ENCODE data around the gene HOMER3.

The HOMER3 gene

DNA sequence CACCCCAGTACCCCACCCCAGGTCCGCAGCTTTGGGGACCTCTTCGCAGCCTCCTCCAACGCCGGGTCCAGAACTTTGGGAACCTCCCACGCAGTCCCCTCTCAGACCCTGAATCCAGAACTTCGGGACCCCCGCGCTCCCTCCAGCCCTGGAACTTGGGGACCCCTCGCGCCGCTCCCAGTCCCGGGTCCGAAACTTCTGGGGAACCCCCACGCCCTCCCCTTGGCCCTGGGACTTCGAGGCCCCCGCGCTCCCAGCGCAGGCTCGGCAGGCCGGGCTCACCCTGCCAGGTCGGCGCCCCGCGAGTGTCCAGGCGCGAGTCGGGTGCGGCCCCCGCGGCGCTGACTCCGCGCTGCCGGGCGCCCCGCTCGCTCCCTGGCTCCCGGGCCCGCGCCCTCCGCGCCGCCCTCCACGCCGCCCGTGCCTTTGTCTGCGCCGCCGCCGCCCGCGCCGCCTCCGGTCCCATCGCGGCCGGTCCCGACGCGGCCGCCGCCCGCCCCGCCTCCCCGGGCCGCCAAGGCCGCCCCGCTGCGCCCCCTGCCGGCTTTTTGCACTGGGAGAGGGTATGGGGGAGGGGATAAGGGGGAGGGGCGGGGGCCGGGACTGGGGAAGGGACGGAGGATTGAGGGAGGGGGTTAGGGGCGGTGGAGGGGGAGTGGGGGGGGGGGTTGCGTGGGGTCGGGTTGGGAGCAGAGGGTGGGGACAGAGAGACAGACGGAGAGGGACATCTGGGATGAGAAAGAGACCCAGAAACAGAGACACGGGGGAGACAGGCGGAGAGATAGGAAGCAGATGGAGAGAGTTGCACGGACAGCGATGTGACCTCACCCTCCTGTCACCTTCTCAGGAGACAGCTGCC is at the start of gene HOMER3:
Gene HOMER3 (minus strand): TSS at position 449 of the 859 bp plus-strand sequence. CDS start 2,235 bp downstream, outside the sequence.
- peak; percentile 61 to 72 (median 64) for DNase-seq (ENCODE audit: low read depth in 3 of 3)

DNA sequence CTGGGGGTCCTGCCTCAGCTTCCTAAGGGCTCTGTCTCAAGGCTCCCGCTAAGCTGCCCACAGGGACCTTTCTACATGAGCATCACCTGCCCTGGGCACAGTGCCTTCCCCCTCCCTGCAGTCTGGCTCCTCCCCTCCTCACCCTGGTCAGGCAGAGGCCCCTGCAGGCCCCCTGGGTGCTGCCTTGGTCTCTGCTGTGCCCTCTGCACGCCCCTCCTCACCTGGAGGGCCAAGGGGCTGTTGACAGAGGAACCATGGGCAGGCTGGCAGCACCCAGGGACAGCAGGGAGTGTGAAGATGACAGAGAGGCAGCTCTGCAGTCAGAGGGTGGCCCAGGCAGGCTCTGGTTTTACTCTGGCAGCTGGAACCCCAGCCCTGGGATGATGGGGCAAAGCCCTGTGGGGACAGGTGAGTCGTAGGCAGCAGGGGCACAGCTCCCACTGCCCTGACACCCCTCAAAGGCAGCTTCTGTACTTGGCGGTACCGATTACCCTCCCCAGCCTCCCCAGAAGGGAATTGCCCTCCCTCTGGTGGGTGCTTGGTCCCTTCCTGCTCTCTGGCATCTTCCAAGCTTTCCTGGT is 49.2 kb upstream of the HOMER3 start:
- no peak for DNase-seq (ENCODE audit: low read depth in 3 of 3)

DNA sequence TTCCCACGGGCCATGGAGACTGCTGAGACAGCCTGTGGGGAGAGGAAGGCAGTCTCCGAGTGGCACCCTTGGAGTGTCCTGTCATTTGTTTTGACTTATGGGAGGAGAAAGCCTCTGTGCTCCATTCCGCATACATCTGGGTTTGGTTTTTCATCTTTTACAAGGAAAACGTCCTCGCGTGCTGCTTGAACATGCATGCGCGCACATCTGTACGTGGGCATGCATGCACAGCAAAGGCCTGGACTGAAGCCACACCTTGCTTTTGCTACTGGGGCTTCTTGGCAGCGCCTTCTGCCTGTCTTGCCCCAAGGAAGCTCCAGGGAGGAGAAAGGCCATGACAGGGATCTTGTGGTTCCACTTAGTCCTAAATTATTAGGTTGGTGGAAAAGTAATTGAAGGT is 48.3 kb upstream of the HOMER3 start:
- DNase-seq (ENCODE audit: low read depth in 3 of 3), result no peak

DNA sequence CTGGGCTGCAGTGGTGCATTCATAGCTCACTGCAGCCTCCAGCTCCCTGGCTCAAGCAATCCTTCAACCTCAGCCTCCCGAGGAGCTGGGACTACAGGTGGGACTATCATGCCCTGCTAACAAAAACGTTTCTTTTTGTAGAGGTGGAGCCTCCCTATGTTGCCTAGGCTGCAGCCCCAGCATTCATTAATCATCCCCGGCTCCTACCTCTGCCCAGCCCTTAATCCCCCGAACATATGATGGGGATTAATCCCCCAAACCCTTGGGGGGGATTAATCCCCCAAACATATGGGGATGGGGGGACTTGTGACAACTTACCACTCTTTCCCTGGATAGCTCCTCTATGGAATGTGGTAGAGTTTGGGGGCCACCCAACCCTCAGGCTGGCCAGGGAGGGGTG is 46.4 kb upstream of the HOMER3 start:
- no peak for DNase-seq (ENCODE audit: low read depth in 3 of 3)

DNA sequence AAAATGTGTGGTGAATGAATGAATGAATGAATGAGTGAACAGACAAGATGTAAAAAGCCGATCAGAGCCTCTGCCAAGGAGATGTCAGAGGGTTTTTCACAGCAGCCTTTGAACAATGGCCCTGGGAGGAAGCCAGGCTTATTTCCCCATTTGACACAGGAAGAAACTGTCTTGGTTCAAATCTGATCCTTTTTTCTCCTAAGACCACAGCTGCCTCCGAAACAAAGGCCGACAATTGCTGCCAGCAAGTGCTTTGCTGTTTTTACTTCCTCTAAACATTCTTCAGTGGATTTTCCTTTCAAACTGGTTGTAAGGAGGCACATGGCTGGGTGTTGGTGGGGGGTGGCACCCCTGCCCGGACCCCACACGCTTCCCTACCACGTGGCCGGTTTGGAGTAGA is 44.2 kb upstream of the HOMER3 start:
- no peak for DNase-seq (ENCODE audit: low read depth in 3 of 3)

DNA sequence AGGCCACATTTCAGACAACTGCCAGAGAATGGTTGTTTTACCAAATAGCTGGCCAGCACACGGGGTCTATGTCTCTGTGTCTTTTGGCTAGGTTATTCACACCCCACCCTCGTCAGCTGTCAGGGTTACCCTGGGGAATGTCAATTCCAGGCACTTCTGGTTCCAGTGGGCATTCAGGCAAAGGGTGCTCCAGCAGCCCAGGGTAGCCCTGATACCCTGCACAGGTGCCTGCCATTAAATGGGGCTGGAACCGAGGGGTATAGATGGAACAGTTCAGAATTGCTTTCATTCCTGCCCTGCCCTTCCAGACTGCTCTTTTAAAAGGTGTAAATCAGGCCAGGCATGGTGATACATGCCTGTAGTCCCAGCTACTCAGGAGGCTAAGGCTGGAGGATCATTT is 43.2 kb upstream of the HOMER3 start:
- DNase-seq (ENCODE audit: low read depth in 3 of 3), result no peak

DNA sequence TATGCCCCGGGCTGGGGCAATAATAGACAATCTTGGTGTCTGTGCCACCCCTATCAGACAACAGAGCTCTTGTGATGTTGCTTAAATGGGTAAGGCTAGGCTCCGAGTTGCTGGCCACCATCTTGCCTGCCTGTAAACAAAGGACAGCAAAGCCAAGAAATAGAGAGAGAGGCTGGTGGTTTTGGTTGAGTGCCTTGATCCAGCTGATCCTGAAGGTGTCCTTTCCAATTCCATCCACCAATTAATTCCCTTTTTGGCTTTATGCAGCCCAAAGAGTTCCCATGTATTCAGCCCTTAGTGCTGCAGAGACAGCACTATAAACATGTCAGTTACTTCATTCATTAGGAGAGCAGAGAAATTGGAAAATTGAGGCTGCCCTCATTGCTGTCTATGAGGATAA is 41.7 kb upstream of the HOMER3 start:
- DNase-seq (ENCODE audit: low read depth in 3 of 3), result no peak

DNA sequence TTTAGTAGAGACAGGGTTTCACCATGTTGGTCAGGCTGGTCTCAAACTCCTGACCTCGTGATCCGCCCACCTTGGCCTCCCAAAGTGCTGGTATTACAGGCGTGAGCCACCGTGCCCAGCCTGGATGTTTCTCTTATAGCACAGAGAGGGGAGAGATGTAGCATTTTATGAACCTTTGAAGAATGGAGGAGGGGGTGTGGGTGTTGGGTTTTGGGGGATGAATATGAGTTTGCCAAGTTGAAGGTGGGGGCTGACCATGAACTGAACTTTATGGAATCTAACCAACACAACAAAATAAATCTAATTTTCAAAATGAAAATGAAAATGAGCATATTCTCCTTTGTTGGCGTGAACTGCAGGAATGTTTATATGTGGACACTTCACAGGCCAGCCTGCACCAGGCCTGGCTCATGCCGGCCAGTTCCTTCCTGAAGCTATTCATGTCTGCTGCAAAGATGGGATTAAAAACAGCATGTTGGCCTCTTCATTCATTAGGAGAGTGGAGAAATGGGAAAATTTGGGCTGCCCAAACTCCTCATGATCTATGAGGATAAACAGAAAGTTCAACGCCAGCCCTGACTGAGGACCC is 39.5 kb upstream of the HOMER3 start:
- DNase-seq (ENCODE audit: low read depth in 3 of 3), result no peak

DNA sequence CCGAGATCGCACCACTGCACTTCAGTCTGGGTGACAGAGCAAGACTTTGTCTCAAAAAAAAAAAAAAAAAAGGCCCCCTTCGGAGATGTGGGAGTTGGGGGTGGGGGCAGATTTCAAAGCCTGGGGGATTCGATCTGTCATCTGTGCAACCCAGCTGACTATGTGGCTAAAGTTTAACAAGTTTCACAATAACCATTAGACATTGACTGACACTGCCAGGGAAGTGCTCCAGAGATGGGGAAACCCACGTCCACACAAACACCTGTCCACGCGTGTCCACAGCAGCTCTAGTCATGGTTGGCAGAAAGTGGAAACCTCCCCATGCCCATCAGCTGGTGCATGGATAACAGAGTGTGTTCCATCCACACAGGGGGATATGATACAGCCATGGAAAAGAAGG is 37.6 kb upstream of the HOMER3 start:
- no peak for DNase-seq (ENCODE audit: low read depth in 3 of 3)

DNA sequence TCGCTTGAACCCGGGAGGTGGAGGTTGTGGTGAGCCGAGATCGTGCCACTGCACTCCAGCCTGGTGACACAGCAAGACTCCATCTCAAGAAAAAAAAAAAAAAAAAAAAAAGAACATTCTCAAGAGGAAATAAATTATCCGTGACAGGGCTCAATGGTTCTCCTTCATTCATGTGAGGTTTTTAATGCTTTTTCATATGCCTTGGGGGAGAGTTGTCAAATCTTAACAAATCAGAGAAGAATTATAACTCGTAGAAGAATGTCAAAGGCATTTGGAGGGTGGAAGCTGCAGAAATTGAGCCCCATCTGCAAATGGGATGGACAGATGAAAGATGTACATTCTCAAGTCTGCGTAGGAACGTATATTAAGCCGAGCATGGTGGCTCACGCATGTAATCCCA is 34.9 kb upstream of the HOMER3 start:
- no peak for DNase-seq (ENCODE audit: low read depth in 3 of 3)

DNA sequence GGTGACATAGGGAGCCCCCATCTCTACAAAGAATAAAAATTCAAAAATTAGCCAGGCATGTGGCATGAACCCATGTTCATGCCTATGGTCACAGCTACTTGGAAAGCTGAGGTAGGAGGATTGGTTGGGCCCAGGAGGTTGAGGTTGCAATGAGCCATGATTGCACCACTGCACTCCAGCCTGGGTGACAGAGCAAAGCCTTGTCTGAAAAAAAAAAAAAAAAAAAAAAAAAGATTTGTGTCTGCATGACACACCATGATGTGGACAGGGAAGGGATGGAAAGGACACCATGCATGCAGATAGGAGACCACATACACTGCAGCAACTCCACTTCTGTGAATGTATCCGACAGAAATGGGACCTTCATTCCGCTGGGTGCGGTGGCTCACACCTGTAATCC is 34.0 kb upstream of the HOMER3 start:
- DNase-seq (ENCODE audit: low read depth in 3 of 3), result no peak

DNA sequence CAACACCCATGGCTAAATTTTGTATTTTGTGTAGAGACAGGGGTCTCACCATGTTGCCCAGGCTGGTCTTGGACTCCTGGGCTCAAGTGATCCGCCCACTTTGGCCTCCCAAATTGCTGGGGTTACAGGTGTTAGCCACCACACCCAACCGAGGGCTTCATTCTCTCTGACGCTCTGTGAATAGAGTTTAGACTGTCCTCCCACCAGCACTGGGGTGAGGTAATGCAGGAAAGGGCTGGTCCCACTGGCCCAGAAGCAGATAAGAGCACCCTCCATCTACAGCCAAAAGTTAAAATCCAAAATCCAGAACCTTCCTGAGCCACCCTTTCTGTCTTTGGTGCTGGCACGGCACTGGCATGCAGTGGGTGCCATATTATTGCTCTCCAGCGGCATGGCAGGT is 31.8 kb upstream of the HOMER3 start:
- DNase-seq (ENCODE audit: low read depth in 3 of 3), result no peak

DNA sequence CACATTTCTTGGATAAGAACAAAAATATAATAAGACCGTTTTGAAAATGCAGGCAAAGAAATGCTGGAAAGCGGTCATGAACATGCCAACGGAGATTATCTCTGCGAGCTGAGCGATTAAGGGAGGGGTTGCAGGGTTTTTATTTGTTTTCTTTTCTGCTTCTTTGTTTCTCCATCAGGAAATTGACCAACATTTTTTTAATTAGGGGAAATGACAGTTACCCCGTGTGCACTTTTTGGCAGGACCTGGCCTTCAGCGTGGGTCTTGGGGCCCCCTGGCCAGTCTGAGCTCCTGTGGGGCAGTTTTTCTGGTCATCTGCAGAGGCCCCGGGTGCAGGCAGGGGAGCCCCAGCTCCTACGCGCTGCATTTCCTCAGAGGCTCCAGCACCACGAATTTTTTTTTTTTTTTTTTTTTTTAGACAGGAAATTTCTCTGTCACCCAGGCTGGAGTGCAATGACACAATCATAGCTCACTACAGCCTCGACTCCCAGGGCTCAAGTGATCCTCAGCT is 31.3 kb upstream of the HOMER3 start:
- no peak for DNase-seq (ENCODE audit: low read depth in 3 of 3)

DNA sequence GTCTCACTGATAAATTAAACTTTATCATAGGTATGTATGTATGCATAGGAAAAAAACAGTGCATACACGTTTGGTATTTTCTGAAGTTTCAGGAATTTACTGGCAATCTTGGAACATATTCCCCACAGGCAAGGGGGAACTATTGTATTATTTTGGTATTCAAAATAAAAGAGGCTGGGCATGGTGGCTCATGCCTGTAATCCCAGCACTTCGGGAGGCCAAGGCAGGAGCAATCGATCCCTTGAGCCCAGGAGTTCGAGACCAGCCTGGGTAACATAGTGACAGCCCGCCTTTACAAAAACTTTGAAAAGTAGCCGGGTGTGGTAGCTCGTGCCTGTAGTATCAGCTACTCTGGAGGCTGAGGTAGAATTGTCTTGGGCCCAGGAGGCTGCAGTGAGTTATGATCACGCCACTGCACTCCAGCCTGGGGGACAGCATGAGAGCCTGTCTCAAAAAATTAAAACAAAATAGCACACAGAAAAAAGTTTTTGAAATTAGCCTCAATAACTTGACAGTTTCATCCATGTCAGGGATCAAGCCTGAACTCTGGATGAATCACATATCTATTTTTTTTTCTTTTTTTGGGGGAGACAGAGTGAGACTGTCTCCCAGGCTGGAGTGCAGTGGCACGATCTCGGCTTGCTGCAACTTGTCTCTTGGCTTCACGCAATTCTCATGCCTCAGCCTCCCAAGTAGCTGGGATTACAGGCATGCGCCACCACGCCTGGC is 29.1 kb upstream of the HOMER3 start:
- DNase-seq (ENCODE audit: low read depth in 3 of 3), result no peak

DNA sequence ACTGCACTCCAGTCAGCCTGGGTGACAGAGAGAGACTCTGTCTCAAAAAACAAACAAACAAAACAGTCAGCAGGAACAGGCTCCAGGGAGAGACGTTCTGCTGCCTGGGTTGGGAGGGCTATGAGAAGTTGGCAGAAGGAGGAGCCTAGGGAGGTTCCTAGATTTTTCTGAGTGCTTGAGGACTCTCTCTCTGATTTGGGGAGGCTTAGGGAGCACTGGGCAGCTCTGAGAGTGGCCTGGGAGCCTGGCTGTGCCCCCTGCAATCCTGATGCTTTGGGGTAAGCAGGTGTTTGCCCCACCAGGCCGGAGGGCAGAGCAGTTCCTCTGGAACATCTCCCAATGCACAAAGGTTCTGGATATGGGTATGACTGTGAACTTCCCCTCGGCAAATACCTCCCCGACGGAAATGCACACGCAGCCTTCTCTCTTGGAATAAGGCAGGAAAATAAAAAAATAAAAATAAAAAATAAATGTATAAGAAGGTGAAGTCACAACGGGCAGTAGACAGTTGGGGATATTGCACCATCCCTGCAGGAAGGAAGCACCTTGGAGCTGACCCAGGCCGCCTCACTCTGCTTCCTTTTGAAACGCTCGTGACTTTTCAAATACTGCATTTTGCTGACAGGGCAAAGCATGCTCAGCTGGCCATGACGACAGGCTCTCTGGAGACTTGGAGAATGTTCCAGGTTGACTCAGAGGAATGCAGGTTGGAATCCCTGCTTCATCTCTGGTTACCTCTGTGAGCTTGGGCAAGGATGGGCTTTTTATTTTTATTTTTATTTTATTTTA is 26.5 kb upstream of the HOMER3 start:
- no peak for DNase-seq (ENCODE audit: low read depth in 3 of 3)

DNA sequence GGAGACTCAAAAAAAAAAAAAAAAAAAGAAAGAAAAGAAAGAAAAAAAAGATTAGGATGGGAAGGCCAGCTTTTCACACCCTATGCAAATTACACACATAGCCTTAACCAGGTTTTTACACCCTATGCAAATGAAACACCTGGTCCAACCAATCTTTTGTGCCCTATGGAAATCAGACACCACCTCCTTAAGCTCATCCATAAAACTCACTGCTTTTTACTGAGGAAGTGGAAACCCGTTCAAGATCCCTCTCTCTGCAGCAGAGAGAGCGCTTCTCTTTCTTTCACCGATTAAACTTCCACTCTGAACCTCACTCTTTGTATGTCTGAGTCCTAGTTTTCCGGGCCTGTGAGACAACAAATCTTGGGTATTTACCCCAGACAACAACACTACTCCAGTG is 25.3 kb upstream of the HOMER3 start:
- no peak for DNase-seq (ENCODE audit: low read depth in 3 of 3)

DNA sequence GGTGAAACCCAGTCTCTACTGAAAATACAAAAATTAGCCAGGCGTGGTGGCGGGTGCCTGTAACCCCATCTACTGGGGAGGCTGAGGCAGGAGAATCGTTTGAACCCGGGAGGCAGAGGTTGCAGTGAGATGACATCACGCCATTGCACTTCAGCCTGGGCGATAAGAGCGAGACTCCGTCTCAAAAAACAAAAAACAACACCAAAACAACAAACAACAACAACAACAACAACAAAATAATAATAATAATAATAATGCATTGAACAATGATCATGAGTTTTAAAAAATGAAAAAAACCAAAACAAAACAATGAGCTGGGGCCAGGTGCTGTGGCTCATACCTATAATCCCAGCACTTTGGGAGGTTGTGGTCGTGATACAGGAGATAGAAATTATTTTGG is 23.1 kb upstream of the HOMER3 start:
- DNase-seq (ENCODE audit: low read depth in 3 of 3), result no peak

DNA sequence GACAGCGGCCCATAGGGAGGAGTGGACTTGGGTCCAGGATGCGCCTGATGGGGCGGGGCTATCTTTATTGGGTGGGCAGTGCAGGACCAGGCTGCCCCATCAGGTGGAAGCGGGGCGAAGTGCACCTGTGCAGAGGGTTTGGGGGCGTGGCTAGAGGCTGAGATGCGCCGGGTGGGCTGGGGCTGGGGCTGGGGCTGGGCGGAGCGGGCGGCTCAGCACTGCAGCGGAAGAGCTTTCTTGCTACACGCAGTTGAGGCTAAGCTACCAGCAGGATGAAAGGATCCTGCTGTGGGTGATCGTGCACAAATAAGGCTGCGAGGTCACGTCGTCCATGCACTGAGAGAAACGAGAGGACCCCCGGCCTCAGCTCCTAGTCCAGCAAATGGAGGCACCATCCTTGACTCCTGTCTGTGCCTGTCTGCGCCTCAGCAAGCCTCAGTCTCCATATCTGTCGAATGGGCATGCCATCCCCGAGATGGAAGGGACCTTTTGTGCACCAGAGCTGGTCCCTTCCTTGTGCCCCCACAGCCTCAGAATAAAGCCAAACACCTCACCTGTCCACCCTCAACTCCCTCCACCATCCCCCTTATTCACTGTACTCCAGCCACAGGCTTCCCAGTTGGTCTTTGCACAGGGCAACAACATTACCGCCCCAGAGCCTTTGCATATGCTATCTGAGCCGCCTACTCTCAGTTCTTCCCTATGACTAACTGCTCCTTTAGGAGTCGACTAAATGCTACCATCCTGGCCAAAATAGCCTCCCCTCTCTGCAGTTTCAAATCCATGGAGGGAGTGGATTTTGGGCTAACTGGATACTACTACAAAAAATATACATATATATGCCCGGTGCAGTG is 21.0 kb upstream of the HOMER3 start:
- DNase-seq (ENCODE audit: low read depth in 3 of 3), result no peak

DNA sequence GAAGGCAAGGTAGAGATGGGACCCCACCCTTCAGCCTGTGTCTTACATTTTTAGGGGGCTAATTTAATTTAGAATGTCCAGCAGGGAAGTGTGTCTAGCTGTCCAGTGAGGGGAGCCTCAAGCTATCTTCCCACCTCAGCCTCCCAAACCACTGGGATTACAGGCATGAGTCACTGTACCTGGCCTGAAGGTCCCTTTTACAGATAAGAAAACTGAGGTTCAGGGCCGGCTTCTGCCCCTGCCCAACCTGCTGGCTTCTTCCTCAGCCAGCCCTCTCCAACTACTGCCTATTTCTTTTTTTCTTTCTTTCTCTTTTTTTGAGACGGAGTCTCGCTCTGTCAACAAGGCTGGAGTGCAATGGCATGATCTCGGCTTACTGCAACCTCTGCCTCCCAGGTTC is 19.4 kb upstream of the HOMER3 start:
- no peak for DNase-seq (ENCODE audit: low read depth in 3 of 3)

DNA sequence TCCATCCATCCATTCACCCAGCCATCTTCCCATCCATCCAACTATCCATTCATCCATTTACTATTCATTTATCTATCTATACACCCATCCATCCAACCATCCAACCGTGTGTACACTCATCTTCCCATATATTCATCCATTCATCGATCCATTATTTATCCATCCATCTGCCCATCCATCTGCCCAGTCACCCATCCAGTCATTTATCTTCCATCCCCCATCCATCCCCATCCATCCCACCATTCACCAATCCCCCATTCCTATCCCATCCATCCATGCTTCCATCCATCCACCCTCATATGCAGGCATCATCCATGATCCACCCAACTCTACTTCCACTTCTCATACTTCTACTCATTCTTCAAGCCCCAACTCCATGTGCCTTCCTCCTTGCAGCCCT is 14.0 kb upstream of the HOMER3 start:
- DNase-seq (ENCODE audit: low read depth in 3 of 3), result no peak

DNA sequence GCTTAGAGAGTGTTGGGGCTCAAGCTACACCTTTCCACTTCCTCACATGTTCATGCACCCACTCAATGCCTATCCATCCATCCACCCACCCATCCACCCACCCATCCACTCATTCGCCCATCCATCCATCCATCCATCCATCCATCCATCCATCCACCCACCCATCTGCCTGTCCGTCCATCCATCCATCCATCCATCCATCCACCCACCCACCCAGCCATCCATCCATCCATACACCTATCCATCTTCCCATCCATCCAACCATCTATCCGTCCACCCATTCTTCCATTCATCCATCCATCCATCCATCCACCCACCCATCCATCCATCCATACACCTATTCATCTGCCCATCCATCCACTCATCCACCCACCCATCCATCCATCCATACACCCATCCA is 13.1 kb upstream of the HOMER3 start:
- DNase-seq (ENCODE audit: low read depth in 3 of 3), result no peak

All from stimulated activated CD4-positive, alpha-beta T cell treated with anti-CD3 and anti-CD28 coated beads, TNF-alpha, amount 100 ng/mL, for 24 hours (primary cell).